HG02610 (cell line): ENCODE measurements around the gene GLS.
"Not testable (repeated sequence)": the region's sequence is repeated elsewhere in the genome, so short reads cannot be mapped to it uniquely, and the experiment has no call there.

ENCODE experiments used
- ATAC-seq: cut with Tn5 transposase; IDR thresholded peaks from one replicate; pipeline ENCODE4 v1.9.1; 2021; ENCODE audit warnings: mild to moderate bottlenecking, moderate library complexity; ENCODE audit not compliant: unreplicated experiment

The GLS gene

DNA sequence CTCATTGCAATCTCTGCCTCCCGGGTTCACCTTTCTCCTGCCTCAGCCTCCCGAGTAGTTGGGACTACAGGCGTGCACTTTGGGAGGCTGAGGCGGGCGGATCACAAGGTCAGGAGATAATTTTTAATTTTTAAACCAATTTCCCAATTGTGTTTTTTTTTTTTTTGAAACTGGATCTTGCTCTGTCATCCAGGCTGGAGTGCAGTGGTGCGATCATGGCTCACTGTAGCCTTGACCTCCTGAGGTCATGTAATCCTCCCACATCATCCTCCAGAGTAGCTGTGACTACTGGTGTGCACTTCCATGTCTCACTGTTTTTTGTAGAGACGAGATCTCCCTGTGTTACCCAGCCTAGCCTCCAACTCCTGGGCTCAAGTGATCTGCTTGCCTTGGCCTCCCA is 49.3 kb downstream of the GLS start:
- no peak for ATAC-seq

DNA sequence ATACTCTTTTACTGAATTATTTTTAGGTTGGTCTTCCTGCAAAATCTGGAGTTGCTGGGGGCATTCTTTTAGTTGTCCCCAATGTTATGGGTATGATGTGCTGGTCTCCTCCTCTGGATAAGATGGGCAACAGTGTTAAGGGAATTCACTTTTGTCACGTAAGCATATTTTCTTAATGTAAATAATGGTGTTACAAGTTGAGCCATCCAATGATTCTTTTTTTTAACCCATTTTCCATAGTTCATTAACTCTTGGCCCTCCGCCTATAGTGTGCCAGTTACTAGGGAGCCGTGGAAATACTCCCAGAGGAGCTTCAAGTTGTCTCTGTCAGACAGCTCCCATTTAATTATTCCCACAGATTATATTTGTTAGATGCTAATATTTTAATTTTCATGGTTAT is 49.8 kb downstream of the GLS start:
- no peak for ATAC-seq

DNA sequence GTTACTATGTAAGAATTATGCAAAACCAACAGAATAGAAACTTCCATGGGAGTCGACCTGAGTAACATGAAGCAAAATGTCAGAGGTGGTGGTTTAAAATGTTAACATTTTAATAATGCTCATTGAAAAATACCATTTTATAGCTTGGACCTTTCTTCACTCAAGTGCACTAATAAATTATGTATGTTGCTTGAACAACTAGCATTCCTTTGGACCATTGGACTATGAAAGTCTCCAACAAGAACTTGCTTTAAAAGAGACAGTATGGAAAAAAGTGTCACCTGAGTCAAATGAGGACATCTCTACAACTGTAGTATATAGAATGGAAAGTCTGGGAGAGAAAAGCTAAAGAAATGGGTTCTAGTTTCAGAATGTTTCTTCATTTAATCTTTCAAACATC is 51.9 kb downstream of the GLS start:
- no peak for ATAC-seq

DNA sequence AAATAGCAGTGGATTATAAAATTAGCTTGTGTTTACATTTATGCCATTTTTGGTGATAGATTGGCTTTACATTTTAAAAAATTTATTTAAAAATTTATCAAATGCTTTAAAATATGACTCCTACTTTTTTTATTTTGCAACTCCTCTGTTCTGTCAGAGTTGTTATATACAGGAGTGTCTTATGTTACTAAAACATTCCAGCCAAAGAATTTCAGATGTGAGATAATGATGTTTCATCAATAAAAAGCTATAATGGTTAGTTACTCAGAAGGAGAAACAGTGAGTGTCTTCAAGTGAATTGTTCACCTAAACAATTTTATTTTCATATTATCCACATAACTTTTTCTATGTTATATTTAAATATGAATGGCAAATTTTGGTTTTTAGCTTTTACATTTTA is 52.7 kb downstream of the GLS start:
- ATAC-seq, result no peak

DNA sequence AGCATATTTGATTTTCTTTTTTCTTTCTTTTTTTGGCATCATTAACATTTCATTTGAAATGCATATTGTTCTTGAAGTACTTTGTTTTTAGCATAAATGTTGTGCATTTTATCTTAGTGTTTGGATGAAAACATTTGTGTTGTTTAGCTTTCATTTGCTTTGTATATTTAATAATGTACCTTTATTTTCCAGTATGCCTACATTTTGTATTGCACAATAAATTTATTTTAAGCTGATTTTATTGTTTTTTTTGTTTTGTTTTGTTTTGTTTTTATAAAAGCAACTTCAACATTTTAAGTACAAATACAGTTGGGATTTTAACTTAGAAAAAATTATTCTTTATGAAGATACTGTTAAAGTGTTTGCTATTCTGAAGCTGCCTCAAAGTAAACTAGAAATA is 54.4 kb downstream of the GLS start:
- ATAC-seq, result no peak

DNA sequence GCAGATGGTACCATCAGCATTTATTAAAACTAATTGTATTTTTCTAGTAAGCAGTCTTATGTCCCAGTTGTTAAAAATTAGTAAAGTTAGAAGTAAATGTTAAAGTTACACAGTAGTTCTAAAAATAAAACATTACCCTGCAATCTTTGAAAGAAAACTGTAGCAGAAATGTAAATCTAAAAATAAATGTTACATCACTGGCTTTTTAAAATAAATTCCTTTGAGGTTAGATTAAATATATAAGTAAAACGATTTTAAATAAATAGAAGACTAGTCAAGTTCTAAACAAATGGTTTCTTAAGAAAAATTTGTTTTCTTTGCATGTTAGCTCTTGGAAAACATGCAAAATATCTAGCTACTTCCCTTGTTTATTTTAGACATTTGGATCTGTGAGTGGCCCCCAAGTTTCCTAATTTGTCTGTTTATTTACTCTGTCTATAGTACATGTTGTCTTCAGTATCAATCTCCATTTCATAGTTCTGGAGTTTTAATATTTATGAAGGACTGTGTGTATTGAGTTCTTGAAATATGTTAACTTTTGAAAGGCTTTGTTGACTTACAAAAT is 58.2 kb downstream of the GLS start:
- ATAC-seq, result no peak

DNA sequence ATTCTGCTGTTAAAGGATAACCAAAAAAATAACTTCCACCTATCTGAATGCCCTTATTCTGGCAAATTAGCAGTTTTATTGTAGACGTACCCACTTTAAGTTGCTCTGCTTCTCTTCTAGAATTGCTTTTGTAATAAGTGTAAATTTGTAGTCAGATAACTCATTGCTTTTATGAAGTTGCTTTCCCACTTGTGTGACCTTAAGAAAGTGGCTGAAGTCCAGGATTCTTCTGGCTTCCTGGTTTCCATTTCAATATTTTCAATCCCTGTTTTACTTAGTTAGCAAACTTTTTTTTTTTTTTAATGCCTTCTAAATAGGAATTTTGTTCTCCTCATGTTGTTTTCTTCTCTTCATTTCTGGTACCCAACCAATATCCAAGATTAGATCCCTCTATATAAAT is 59.8 kb downstream of the GLS start:
- ATAC-seq, result no peak

DNA sequence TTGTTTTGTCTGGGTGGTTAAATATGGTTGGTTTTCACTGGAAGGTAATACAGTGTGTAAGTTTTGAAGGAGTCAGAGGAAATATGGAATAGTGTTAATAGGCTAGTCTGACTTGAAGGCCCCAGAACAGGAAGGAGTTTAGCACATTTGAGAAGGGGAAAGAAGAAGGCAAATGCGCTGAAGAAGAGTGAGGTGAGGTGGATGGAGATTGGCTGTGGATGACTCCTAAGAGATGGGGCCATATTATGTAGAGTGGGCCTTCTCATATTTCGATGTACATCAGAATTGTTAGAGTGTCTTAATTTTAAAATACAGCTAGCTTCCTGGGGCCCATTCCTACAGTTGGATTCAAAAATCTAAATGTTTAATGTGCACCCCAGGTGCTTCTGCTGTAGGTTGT is 61.0 kb downstream of the GLS start:
- ATAC-seq, result no peak

DNA sequence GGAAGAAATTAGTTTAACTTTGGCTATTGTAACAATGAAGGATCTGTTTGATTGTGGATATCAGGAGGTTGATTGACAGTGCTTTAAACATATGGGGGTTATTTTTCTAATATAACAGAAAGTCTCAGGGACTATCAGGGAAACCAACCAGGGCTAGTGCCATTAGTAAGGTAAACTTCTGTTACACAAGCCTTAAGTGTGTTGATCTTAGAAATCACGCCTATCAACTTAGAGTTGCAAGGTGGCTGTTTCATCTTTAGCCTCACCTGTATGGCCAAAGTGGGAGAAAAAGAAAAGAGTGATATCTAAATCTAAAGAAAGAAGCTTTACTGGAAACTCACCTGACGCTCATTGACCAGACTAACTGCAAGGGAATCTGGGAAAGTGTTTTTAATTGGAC is 62.1 kb downstream of the GLS start:
- ATAC-seq, result no peak

DNA sequence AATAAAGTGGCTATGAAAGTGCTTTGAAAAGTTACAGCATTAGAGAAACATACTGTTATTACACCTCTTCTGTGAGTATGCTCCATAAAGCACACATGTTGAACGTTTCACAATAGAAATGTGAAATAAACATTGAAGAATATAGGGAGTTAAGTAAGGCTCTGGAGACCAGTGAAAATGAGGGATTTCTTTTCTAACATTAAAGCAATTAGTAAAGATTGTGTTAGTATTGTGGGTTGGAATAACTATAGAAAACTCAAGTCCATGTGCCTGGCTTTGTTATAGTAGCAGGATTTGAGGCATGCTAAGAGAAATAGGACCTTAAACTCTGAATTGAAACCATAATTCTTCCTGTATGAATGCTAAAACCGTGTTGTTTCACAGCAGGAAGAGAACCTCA is 63.1 kb downstream of the GLS start:
- no peak for ATAC-seq

DNA sequence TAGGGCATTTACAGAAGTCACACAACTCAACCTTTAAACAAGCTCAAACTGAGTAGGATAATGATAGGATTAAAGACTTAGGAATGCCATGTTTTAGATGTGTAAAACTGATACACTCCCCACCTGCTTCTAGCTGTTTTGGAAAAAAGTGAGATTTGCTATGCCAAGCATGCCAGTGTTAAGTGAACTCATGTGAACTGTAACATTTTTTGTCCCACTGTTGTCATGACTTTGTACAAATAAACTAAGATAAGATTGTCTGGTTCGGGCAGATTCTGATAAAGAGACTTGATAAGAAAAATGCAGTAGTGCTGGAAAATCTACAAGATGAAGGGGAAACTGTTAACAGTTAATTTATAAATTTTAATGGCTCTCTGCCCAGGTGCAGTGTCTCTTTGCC is 66.5 kb downstream of the GLS start:
- no peak for ATAC-seq

DNA sequence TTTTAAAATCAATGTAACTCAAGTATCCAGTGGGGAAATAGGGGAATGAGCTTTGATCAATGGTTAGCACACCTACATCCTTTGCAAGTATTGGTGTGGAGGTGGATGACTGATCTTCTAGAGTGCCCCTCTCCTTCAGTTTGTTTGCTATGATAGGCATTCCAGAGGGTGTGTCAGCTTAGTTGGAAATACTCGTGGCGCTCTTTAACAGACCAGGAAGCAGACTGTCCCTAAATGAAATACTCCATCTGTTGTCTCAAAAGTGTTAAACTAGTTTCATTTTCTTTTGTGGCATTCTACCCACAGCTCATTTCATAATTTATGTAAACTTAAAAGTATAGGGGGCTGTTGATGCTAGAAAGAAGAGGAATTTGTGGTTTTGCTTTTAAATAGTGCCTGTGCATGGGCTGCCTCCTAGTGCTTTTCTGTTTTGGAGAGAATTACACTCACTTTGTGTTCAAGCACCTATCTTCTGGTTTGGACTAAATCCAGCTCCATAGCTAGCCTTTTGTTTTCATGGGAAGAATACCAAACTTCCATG is 67.2 kb downstream of the GLS start:
- ATAC-seq, result peak; percentile 81

DNA sequence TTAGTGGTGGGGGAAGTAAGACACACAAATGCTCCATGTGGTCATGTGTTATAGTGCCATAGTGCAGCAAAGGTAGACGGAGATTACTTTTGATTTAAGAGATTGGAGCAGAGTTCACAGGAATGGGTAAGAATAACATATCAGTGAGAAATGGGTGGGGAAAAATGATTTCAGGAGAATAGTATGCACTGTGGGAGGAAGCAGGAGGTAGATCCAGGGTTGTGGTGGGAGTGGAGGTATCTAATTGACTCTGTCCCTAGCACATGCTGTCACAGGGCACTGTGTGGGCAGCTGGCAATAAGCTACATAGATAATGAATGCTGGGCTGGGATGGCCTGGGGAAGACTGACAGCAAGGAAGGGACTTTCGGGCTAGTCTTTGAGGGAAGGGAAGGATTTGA is 68.0 kb downstream of the GLS start:
- ATAC-seq, result peak; percentile 51

DNA sequence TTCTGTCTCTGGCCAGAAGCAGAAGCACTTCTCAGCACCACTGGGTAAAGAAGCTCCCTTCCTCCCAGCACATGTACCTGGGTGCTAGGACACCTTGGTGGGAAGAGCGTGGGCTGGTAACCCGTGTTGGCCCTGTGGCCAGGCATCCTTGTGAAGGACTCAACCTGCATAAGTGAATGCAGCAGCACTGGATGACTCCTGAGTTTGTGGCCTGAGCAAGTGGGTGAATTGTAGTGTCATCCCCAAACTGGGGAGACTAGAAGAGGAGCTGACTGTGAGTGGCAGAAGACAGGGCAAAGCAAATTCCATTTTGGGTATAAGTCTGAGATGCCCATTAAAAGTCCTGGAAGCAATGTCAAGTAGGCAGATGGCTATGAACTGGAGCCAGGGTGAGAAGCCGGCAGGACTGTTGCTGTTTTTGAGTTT is 70.0 kb downstream of the GLS start:
- no peak for ATAC-seq

DNA sequence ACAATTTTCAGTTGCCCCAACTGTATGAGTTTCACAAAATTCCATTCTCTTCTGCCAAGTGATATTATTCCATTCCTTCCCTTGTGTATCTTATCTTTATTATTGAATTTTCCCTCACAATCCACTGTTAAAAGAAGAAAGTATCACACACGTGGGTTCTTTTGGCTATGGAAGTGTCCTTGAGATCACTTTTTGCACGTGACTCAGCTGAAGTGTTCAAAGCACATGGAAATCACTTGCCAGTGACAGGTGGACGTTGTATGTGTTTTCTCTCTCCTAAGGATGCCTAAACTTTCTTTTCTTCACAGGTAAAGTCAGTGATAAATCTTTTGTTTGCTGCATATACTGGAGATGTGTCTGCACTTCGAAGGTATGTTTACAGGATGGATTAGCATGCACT is 72.6 kb downstream of the GLS start:
- no peak for ATAC-seq

DNA sequence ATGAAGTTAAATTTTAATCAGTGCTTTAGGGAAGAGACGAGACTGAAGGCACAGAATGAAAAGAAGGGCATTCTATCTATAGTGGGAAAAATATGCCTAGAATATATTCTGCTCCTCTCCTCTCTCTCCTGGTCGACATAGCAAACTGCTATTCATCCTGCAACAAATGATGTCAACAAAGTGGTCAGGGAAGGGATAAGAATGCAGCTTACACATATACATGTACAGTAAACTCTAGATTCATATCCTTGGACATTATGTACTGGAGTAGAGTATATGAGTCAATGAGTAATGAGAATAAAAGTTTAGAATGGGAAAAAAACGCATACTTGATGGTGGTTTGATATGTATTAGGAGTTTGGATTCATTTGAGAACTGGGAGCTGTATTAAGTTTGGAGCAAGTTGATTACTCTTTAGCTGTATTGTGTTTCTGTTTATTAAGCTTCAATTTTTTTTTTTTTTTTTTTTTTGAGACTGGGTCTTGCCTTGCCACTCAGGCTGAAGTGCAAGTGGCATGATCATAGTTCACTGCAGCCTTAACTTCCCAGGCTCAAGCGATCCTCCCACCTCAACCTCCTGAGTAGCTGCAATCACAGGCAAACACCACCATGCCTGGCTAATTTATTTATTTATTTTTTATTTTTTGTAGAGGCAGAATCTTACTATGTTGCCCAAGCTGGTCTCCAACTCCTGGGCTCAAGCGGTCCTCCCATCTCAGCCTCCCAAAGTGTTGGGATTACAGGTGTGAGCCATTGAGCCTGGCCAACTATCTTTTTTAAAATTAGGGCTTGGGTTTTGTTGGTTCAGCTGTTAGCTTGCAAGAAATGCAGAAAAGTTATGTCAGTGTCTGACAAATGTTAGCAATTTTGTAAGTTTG is 79.5 kb downstream of the GLS start:
- no peak for ATAC-seq

DNA sequence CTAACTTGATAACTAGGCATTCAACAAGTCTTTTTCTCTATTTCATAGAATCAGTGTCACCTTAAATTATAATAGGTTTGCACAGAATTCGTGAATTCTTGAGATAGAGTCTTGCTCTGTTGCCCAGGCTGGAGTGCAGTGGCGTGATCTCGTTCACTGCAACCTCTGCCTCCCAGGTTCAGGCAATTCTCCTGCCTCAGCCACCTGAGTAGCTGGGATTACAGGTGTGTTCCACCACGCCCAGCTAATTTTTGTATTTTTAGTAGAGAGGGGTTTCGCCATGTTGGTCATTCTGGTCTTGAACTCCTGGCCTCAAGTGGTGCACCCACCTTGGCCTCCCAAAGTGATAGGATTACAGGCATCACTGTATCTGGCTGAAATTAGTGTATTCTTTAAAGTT is 80.5 kb downstream of the GLS start:
- ATAC-seq, result not testable (repeated sequence)

DNA sequence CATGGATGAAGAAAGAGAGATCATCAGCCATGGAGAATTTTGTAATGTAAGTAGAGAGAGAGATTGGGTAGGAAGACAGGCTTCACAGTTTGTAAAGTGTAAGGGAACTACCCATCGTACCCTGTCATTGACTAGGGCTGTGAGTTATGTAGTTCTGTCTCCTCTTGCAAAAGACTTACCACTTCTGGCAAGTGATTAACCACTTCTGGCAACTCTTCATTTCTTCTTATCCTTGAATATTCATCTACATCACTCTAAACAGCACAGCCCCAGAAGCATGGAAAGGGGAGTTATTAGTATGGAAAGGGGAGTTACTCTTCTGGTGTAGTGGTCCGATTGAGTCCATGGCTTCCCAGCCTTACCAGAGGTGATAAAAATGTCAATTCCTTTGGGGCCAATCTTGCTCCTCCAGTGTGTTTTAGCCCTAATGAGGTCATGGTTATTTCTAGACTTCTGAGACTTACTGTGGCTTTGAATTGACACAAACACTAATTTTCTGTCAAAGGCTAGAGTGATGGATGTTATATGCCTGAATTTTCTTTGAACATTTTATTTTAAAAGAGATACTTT is 81.4 kb downstream of the GLS start:
- ATAC-seq, result peak; percentile 33

DNA sequence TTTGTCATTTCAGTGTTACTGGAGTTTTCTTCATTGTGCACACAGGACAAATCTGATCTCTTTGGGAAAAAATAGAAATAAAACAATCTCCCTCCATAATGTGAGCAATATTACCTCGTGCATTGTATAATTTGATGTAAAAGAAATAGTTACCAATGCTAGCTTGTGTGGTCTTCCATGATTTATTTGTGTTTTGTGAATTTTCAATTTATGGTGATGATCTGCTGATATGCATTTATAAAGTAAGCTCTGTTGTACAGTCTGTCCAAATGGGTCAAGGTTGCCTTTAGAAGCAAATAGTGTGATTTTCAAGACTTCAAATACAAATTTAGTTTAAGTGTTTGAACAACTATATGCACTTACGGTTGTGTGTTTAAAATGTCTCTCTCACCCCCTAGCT is 82.5 kb downstream of the GLS start:
- ATAC-seq, result no peak

DNA sequence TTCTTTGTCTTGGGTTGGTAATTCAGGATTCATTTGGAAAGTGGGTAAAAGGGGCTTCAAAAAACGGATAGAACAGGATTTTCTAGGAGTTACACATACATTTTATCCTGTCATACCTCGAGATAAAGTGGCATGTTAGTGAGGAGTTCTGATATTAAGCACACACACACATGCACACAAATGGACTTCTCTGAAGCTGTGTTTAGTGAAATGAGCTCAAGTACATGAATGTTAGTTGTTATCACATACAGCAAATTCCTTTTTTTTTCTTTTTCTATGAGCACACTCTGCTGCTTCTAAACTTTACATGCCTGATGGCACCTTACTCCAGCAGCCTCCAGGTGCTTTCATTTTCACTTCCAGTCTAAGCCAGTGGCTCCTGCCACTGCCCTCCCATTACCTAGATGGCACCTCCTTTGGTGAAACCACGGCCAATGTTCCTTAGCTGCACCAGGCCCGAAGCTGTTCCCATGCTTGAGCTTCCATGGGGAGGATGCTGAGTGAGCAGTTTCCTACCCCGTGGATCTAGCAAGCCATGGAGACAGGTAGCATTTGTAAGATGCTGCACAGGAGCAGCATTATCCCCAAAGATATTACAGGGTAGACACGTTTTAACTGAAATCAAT is 83.7 kb downstream of the GLS start:
- peak; percentile 34 for ATAC-seq

DNA sequence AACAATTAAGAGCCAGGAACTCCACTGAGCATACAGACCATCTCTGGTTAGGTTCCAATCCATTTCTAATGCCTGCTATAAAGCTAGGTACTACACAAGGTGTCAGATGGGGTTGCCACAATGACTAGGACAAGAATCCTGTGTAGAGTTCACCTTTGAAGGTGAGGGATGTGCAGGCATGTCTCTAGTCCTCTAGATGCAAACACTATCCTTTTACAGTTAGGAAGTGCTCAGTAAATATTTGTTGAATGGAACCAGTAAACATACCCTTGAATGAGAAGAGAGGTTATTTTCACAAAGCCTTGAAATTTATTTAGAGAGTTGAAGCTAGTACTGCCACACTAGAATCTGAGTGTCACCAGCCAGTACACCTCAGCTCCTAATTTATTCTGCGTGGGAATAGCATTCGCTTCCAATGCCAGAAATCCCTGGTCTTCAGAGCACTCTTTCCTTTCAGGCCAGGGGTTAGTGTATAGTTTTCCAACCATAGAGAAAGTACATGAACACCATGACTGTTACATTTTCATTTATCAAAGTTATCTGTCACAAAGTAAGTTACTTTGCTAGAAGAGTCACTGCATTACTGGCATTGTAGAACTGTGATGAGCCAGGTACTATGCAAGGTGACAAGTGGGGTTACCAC is 85.1 kb downstream of the GLS start:
- no peak for ATAC-seq
